ENCODE results near the gene RIMS1.

DNA sequence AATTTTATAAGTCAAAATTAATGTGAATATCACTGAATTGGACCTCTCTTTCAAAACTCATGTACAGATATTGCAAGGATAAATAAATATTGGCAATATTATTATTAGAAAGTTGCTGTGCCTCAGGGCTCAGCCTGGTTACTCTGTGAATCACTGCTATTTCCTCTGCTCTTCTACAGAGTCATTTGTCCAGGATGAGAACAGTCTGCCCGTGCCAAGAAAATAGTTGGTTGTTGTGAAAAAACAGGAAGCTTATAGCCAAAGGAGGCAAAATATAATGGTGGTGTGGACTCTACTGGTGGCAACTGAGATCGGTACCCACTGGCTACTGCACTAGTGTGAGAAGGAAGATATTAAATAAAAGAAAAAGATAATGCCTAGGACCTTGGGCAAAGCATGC is 93.6 kb downstream of the RIMS1 start:
- no peak for TF ChIP-seq POLR2AphosphoS5 (IDR thresholded peaks at IDR 0.05; ENCODE audit: low read depth)
- no peak for TF ChIP-seq CTCF (IDR thresholded peaks at IDR 0.05; ENCODE audit: insufficient read depth, low read length)
- TF ChIP-seq GABPA (IDR thresholded peaks at IDR 0.05; ENCODE audit: low read depth), result no peak
- no peak for TF ChIP-seq REST (IDR thresholded peaks at IDR 0.05; ENCODE audit: insufficient replicate concordance, low read depth)
- no peak for TF ChIP-seq SPI1 (IDR thresholded peaks at IDR 0.05; ENCODE audit: borderline replicate concordance, low read depth)
